ENCODE results near the gene ETAA1.

ETAA1 gene

GRCh38 chr2:67423489-67423888 lies 26.4 kb downstream of the ETAA1 start:
- no peak overlapping the region for H3K9ac ChIP-seq
- no peaks in the 10 kb centered on the region for H3K79me2 ChIP-seq
- TF ChIP-seq, protein P1, sequence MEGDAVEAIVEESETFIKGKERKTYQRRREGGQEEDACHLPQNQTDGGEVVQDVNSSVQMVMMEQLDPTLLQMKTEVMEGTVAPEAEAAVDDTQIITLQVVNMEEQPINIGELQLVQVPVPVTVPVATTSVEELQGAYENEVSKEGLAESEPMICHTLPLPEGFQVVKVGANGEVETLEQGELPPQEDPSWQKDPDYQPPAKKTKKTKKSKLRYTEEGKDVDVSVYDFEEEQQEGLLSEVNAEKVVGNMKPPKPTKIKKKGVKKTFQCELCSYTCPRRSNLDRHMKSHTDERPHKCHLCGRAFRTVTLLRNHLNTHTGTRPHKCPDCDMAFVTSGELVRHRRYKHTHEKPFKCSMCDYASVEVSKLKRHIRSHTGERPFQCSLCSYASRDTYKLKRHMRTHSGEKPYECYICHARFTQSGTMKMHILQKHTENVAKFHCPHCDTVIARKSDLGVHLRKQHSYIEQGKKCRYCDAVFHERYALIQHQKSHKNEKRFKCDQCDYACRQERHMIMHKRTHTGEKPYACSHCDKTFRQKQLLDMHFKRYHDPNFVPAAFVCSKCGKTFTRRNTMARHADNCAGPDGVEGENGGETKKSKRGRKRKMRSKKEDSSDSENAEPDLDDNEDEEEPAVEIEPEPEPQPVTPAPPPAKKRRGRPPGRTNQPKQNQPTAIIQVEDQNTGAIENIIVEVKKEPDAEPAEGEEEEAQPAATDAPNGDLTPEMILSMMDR (IDR thresholded peaks at IDR 0.05): no peak
- H3K36me3 ChIP-seq (ENCODE audit: control insufficient read depth, insufficient read depth, low read length): no peaks in the 10 kb centered on the region
- no peaks in the 10 kb centered on the region for H3K4me1 ChIP-seq
- no peak overlapping the region for H2AFZ ChIP-seq
- no peak overlapping the region for H3K4me3 ChIP-seq (ENCODE audit: low read depth, low read length)
- H3K27ac ChIP-seq: no peak overlapping the region
- H3K27me3 ChIP-seq (ENCODE audit: control insufficient read depth, insufficient read depth, low read length): no peaks in the 10 kb centered on the region
- H3K4me2 ChIP-seq (ENCODE audit: low read length): no peak overlapping the region
- H3K9me3 ChIP-seq (ENCODE audit: control insufficient read depth, low read length): no peaks in the 10 kb centered on the region

- H3K4me2 ChIP-seq (ENCODE audit: low read length): no peak overlapping the region
- no peaks in the 10 kb centered on the region for H3K4me1 ChIP-seq
- H3K27me3 ChIP-seq (ENCODE audit: control insufficient read depth, insufficient read depth, low read length): no peaks in the 10 kb centered on the region
- H3K4me3 ChIP-seq (ENCODE audit: low read depth, low read length): no peak overlapping the region
- H3K9ac ChIP-seq: no peak overlapping the region
- no peak overlapping the region for H3K27ac ChIP-seq
- H3K36me3 ChIP-seq (ENCODE audit: control insufficient read depth, insufficient read depth, low read length): no peaks in the 10 kb centered on the region
- H3K9me3 ChIP-seq (ENCODE audit: control insufficient read depth, low read length): no peaks in the 10 kb centered on the region
- no peak overlapping the region for H2AFZ ChIP-seq
- H3K79me2 ChIP-seq: no peaks in the 10 kb centered on the region
- TF ChIP-seq, protein P1 (IDR thresholded peaks at IDR 0.05): no peak
Measured at GRCh38 chr2:67436221-67436620, 39.1 kb downstream of the ETAA1 start.

GRCh38 chr2:67437114-67437513 lies 40.0 kb downstream of the ETAA1 start:
- no peaks in the 10 kb centered on the region for H3K36me3 ChIP-seq (ENCODE audit: control insufficient read depth, insufficient read depth, low read length)
- H3K9me3 ChIP-seq (ENCODE audit: control insufficient read depth, low read length): no peaks in the 10 kb centered on the region
- no peaks in the 10 kb centered on the region for H3K79me2 ChIP-seq
- no peak overlapping the region for H2AFZ ChIP-seq
- no peak overlapping the region for H3K4me2 ChIP-seq (ENCODE audit: low read length)
- TF ChIP-seq, protein P1 (IDR thresholded peaks at IDR 0.05): no peak
- H3K4me1 ChIP-seq: no peaks in the 10 kb centered on the region
- H3K27me3 ChIP-seq (ENCODE audit: control insufficient read depth, insufficient read depth, low read length): no peaks in the 10 kb centered on the region
- H3K27ac ChIP-seq: no peak overlapping the region
- H3K9ac ChIP-seq: no peak overlapping the region
- H3K4me3 ChIP-seq (ENCODE audit: low read depth, low read length): no peak overlapping the region

- Histone ChIP-seq H3K4me1 (no peaks in the 10 kb centered on the region), H3K79me2 (no peaks in the 10 kb centered on the region), H3K27me3 (ENCODE audit: control insufficient read depth, insufficient read depth, low read length) (no peaks in the 10 kb centered on the region), H3K9me3 (ENCODE audit: control insufficient read depth, low read length) (no peaks in the 10 kb centered on the region), H3K4me2 (ENCODE audit: low read length) (no peak overlapping the region), H3K27ac (no peak overlapping the region), H3K4me3 (ENCODE audit: low read depth, low read length) (no peak overlapping the region), H3K9ac (no peak overlapping the region), H3K36me3 (ENCODE audit: control insufficient read depth, insufficient read depth, low read length) (no peaks in the 10 kb centered on the region), H2AFZ (no peak overlapping the region)
- TF ChIP-seq, protein P1 (IDR thresholded peaks at IDR 0.05): no peak
Measured at GRCh38 chr2:67438337-67438736, 41.2 kb downstream of the ETAA1 start.

DNA sequence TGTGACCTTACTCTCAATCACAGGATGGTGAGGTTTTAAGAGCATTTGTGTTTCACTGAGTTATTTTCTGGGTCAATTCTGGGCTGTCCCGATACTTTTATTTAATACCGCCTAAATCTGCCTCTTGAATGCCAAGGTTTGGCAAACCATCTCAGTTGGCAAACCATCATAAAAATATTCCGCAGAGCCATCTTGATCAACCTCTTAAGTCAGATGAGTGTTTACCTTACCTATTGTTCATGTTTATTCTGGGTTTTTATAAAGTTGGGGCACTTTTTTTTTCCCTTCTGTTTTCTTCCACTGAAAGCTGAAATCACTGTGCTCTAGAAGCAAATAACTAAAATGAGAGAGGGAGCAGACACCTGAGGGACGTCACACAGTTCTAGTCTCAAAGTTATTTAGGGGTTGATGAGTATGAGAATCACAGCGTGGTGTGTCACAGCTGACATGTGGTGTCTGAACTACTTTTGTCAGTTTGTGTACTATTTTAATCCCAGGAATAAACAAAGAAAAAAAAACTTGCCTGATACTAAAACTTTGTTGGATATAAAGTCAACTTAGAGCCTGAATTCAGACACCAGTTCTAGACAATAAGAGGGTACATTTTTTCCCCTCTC lies 48.6 kb downstream of the ETAA1 start:
- no peaks in the 10 kb centered on the region for H3K4me1 ChIP-seq
- H3K27ac ChIP-seq: no peak overlapping the region
- H3K4me2 ChIP-seq (ENCODE audit: low read length): no peak overlapping the region
- H3K9me3 ChIP-seq (ENCODE audit: control insufficient read depth, low read length): no peaks in the 10 kb centered on the region
- no peak overlapping the region for H2AFZ ChIP-seq
- H3K79me2 ChIP-seq: no peaks in the 10 kb centered on the region
- no peaks in the 10 kb centered on the region for H3K36me3 ChIP-seq (ENCODE audit: control insufficient read depth, insufficient read depth, low read length)
- H3K27me3 ChIP-seq (ENCODE audit: control insufficient read depth, insufficient read depth, low read length): no peaks in the 10 kb centered on the region
- TF ChIP-seq, protein P1 (IDR thresholded peaks at IDR 0.05): no peak
- H3K4me3 ChIP-seq (ENCODE audit: low read depth, low read length): no peak overlapping the region
- no peak overlapping the region for H3K9ac ChIP-seq
